CD4-positive, alpha-beta memory T cell (primary cell): Measurements from ENCODE around the gene EMP1. TPM values are rescaled to one million over a fixed set of nuclear protein-coding genes. Genes with fewer than 3 reads are reported as not detected.

ENCODE experiments used
- CTCF ChIA-PET: fragments of 350-600 bp; sonication (Branson Sonifier 250); formaldehyde crosslinking; loops from one replicate; lab custom pipeline; 2021; ENCODE audit warnings: inconsistent platforms; ENCODE audit not compliant: partially characterized antibody; lab: Charles Lee
- POLR2A ChIA-PET: fragments of 350-600 bp; sonication (Branson Sonifier 250); formaldehyde crosslinking; loops from one replicate; lab custom pipeline; 2021; ENCODE audit not compliant: partially characterized antibody; lab: Charles Lee
- DNase-seq, 5 donors: peaks; one replicate each; pipeline versions ENCODE4 v3.0.0 to v3.0.0-alpha.2; 2020 to 2022; ENCODE audit warnings: mixed read lengths in 1 of 5
- H3K27ac ChIP-seq: one replicate; pipeline ENCODE4 v1.7.0; 2013; ENCODE audit warnings: low read depth, low read length
- H3K27me3 ChIP-seq: 2 replicates; pipeline ENCODE4 v1.7.0; 2013; ENCODE audit warnings: mild to moderate bottlenecking, low read length, moderate library complexity; ENCODE audit not compliant: insufficient read depth
- H3K36me3 ChIP-seq: 2 replicates; pipeline ENCODE4 v1.7.0; 2013; ENCODE audit warnings: mild to moderate bottlenecking, low read length, moderate library complexity; ENCODE audit not compliant: insufficient read depth
- H3K4me1 ChIP-seq: 2 replicates; pipeline ENCODE4 v1.7.0; 2013; ENCODE audit warnings: mild to moderate bottlenecking, low read length, moderate library complexity; ENCODE audit not compliant: insufficient read depth
- H3K4me3 ChIP-seq, 2 donors: one replicate each; pipeline ENCODE4 v1.7.0; 2013; ENCODE audit warnings: low read length in 2 of 2, mild to moderate bottlenecking in 1 of 2
- H3K9me3 ChIP-seq, 2 donors: one replicate each; pipeline ENCODE4 v1.7.0; 2013; ENCODE audit warnings: low read length in 2 of 2, control low read depth in 1 of 2; ENCODE audit not compliant: control insufficient read depth in 1 of 2
- H3K27ac Mint-ChIP-seq, 7 donors: one replicate each; pipeline ENCODE4 v1.8.0; 2020 to 2021; ENCODE audit warnings: mixed read lengths in 7 of 7, mild to moderate bottlenecking in 6 of 7, inconsistent platforms in 3 of 7, moderate library complexity in 3 of 7
- H3K27me3 Mint-ChIP-seq, 2 donors: one replicate each; pipeline ENCODE4 v1.8.0; 2020 to 2021; ENCODE audit warnings: mixed read lengths in 2 of 2
- H3K36me3 Mint-ChIP-seq, 2 donors: one replicate each; pipeline ENCODE4 v1.8.0; 2020 to 2021; ENCODE audit warnings: mixed read lengths in 2 of 2, inconsistent platforms in 1 of 2, mild to moderate bottlenecking in 1 of 2
- H3K4me1 Mint-ChIP-seq, 4 donors: one replicate each; pipeline ENCODE4 v1.8.0; 2020 to 2021; ENCODE audit warnings: mixed read lengths in 4 of 4, mild to moderate bottlenecking in 1 of 4
- H3K4me3 Mint-ChIP-seq, 8 donors: one replicate each; pipeline ENCODE4 v1.8.0; 2020 to 2021; ENCODE audit warnings: mixed read lengths in 8 of 8, mild to moderate bottlenecking in 7 of 8, moderate library complexity in 6 of 8, inconsistent platforms in 3 of 8
- H3K9me3 Mint-ChIP-seq, 8 donors: one replicate each; pipeline ENCODE4 v1.8.0; 2020 to 2021; ENCODE audit warnings: mixed read lengths in 8 of 8, mild to moderate bottlenecking in 5 of 8, inconsistent platforms in 3 of 8, moderate library complexity in 1 of 8
- intact Hi-C: fragments of 100-400 bp; cut with micrococcal nuclease; formaldehyde crosslinking; loops from one replicate; pipeline ENCODE4 v1.15.1; 2023
- polyA plus RNA-seq, 2 donors: library from polyadenylated mRNA; unstranded; fragments of 300-500 nt; fragmentation: Illumina TruSeq; gene quantifications; one replicate each; pipeline ENCODE4 v1.2.3, GENCODE V29; 2021
- total RNA-seq, 2 experiments: library from RNA; stranded (reverse); gene quantifications; one replicate each; pipeline ENCODE4 v1.2.3, GENCODE V29; 2021

Gene EMP1
- total and polyA plus RNA-seq, 4 experiments from 2014 or later = 0.50 to 5.8 (median 3.2) TPM

DNA sequence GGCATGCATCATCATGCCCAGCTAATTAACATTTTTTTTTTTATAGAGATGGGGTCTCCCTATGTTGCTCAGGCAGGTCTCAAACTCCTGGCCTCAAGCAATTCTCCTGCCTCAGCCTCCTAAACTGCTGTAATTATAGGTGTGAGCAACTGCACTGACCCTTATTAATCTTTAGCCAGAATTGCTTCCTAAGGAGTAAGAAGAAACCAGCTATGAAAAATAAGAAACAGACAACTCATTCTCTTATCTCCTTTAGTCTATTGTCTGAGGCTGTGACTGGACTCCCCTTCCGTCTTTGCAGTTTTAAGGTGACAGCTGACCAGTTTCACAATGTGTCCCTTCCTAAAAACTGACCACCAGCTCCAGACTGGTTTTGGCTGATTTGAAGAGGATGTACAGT, 52.4 kb downstream of the EMP1 start:
- no peak for DNase-seq
- Histone ChIP-seq H3K27me3 (no peaks in the 10 kb centered on the region), H3K9me3 (no peaks in the 10 kb centered on the region), H3K36me3 (no peaks in the 10 kb centered on the region), H3K4me1 (no peaks in the 10 kb centered on the region), H3K4me3 (no peak overlapping the region), H3K27ac (no peak overlapping the region)
- no peak overlapping the region for H3K4me3 Mint-ChIP-seq
- H3K9me3 Mint-ChIP-seq = peaks cover 0 to 4% (median 0%) of the 10 kb centered on the region in 8 donors
- POLR2A ChIA-PET = no interaction called here
- intact Hi-C loops = no loop called here
- CTCF ChIA-PET = interaction anchor here (2.0 kb wide), 1 partner anchor 10 kb away, joined by 6 read pairs; no protein-coding TSS in a partner anchor
- H3K27ac Mint-ChIP-seq = no peak overlapping the region
- H3K27me3 Mint-ChIP-seq = peaks cover 16 to 22% of the 10 kb centered on the region in 2 donors
- H3K36me3 Mint-ChIP-seq = peaks cover 0 to 3% of the 10 kb centered on the region in 2 donors
- no peaks in the 10 kb centered on the region for H3K4me1 Mint-ChIP-seq

DNA sequence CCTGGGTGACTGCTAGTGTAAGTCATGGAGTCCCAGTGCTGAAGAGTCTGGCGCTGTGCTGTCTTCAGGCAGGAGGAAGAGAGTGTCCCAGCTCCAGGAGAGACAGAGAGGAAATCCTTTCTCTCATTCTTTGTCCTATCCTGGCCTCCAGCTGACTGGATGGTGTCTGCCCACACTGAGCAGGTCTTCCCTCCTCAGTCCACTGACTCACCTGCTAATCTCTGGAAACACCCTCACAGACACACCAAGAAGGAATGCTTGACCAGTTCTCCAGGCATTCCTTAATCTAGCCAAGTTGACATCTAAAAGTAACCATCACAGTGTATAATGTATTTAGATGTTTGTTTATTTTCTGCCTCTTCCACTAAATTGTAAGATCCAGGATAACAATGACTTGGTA, 53.9 kb downstream of the EMP1 start:
- DNase-seq = no peak
- Mint-ChIP-seq H3K27me3 (peaks cover 12 to 18% of the 10 kb centered on the region in 2 donors), H3K9me3 (peaks cover 0 to 4% (median 0%) of the 10 kb centered on the region in 8 donors), H3K27ac (no peak overlapping the region), H3K36me3 (peaks cover 0 to 3% of the 10 kb centered on the region in 2 donors), H3K4me1 (no peaks in the 10 kb centered on the region), H3K4me3 (no peak overlapping the region)
- no peaks in the 10 kb centered on the region for H3K9me3 ChIP-seq
- no peaks in the 10 kb centered on the region for H3K4me1 ChIP-seq
- no peaks in the 10 kb centered on the region for H3K36me3 ChIP-seq
- intact Hi-C loops = no loop called here
- H3K27me3 ChIP-seq = no peaks in the 10 kb centered on the region
- POLR2A ChIA-PET = no interaction called here
- H3K4me3 ChIP-seq = no peak overlapping the region
- no peak overlapping the region for H3K27ac ChIP-seq
- CTCF ChIA-PET = interaction anchor here (0.8 to 2.0 kb wide), 2 partner anchors 9 to 28 kb away, joined by 3 to 6 read pairs; no protein-coding TSS in a partner anchor

GRCh38 chr12:13251521-13251920, 55.0 kb downstream of the EMP1 start:
- ChIA-PET CTCF (no interaction called here), POLR2A (no interaction called here)
- H3K9me3 Mint-ChIP-seq = peaks cover 0 to 4% (median 0%) of the 10 kb centered on the region in 8 donors
- no peaks in the 10 kb centered on the region for H3K36me3 ChIP-seq
- DNase-seq = no peak
- no peak overlapping the region for H3K4me3 ChIP-seq
- peaks cover 0 to 3% of the 10 kb centered on the region in 2 donors for H3K36me3 Mint-ChIP-seq
- H3K4me1 ChIP-seq = no peaks in the 10 kb centered on the region
- H3K27ac ChIP-seq = no peak overlapping the region
- no peak overlapping the region for H3K4me3 Mint-ChIP-seq
- H3K4me1 Mint-ChIP-seq = peaks cover 0 to 3% (median 1%) of the 10 kb centered on the region in 4 donors
- no peak overlapping the region for H3K27ac Mint-ChIP-seq
- no peaks in the 10 kb centered on the region for H3K27me3 ChIP-seq
- peaks cover 10 to 20% of the 10 kb centered on the region in 2 donors for H3K27me3 Mint-ChIP-seq
- H3K9me3 ChIP-seq = no peaks in the 10 kb centered on the region
- intact Hi-C loops = no loop called here

GRCh38 chr12:13252024-13252423, 55.5 kb downstream of the EMP1 start:
- Histone ChIP-seq H3K9me3 (no peaks in the 10 kb centered on the region), H3K36me3 (no peaks in the 10 kb centered on the region), H3K4me3 (no peak overlapping the region), H3K27ac (no peak overlapping the region), H3K4me1 (no peaks in the 10 kb centered on the region), H3K27me3 (no peaks in the 10 kb centered on the region)
- peaks cover 11 to 20% of the 10 kb centered on the region in 2 donors for H3K27me3 Mint-ChIP-seq
- H3K4me3 Mint-ChIP-seq = no peak overlapping the region
- H3K27ac Mint-ChIP-seq = no peak overlapping the region
- intact Hi-C loops = no loop called here
- no peak for DNase-seq
- POLR2A ChIA-PET = no interaction called here
- CTCF ChIA-PET = interaction anchor here (0.9 kb wide), 1 partner anchor 40 kb away, joined by 3 read pairs; no protein-coding TSS in a partner anchor
- peaks cover 0 to 3% of the 10 kb centered on the region in 2 donors for H3K36me3 Mint-ChIP-seq
- peaks cover 0 to 3% (median 1%) of the 10 kb centered on the region in 4 donors for H3K4me1 Mint-ChIP-seq
- peaks cover 0 to 4% (median 0%) of the 10 kb centered on the region in 8 donors for H3K9me3 Mint-ChIP-seq

DNA sequence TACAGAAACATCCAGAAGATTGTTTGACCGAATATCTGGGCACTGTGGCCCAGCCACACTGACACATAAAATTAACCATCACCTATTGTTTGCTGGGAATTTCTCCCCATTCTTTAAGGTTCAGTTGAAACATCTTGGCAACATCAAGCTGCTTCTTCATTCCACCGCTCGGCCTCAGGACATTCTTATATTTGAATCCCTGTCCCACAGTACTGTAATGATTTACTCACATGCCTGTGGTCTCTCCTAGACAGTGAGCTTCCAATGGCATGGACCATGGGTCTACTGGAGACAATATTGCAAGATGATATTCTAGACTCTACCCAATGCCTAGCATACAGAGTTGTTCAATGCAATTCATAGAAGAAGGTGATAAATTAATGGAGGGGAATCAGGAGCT, 56.1 kb downstream of the EMP1 start:
- DNase-seq = no peak
- H3K36me3 ChIP-seq = no peaks in the 10 kb centered on the region
- peaks cover 0 to 3% (median 1%) of the 10 kb centered on the region in 4 donors for H3K4me1 Mint-ChIP-seq
- peaks cover 0 to 4% (median 0%) of the 10 kb centered on the region in 8 donors for H3K9me3 Mint-ChIP-seq
- ChIA-PET CTCF (interaction anchor here (0.9 to 6.3 kb wide), 3 partner anchors 9 to 41 kb away, joined by 3 to 43 read pairs (median 4); no protein-coding TSS in a partner anchor), POLR2A (no interaction called here)
- intact Hi-C loops = no loop called here
- H3K27me3 ChIP-seq = no peaks in the 10 kb centered on the region
- peaks cover 10 to 18% of the 10 kb centered on the region in 2 donors for H3K27me3 Mint-ChIP-seq
- H3K4me3 ChIP-seq = no peak overlapping the region
- no peak overlapping the region for H3K27ac ChIP-seq
- H3K36me3 Mint-ChIP-seq = peaks cover 0 to 3% of the 10 kb centered on the region in 2 donors
- no peak overlapping the region for H3K4me3 Mint-ChIP-seq
- H3K4me1 ChIP-seq = no peaks in the 10 kb centered on the region
- no peak overlapping the region for H3K27ac Mint-ChIP-seq
- no peaks in the 10 kb centered on the region for H3K9me3 ChIP-seq

GRCh38 chr12:13253966-13254760, 57.6 kb downstream of the EMP1 start:
- H3K9me3 Mint-ChIP-seq = peaks cover 0 to 4% (median 0%) of the 10 kb centered on the region in 8 donors
- peaks cover 0 to 3% of the 10 kb centered on the region in 2 donors for H3K36me3 Mint-ChIP-seq
- Histone ChIP-seq H3K9me3 (no peaks in the 10 kb centered on the region), H3K36me3 (no peaks in the 10 kb centered on the region), H3K4me3 (no peak overlapping the region), H3K27me3 (no peaks in the 10 kb centered on the region), H3K27ac (no peak overlapping the region), H3K4me1 (no peaks in the 10 kb centered on the region)
- H3K4me3 Mint-ChIP-seq = no peak overlapping the region
- intact Hi-C loops = no loop called here
- CTCF ChIA-PET = interaction anchor here (0.7 to 6.3 kb wide), 13 partner anchors 14 to 1473 kb away, joined by 3 to 43 read pairs (median 7); no protein-coding TSS in a partner anchor
- no peak for DNase-seq
- H3K4me1 Mint-ChIP-seq = peaks cover 0 to 3% (median 1%) of the 10 kb centered on the region in 4 donors
- H3K27ac Mint-ChIP-seq = peak overlapping the region in 1 of 7 donors; percentile 13
- POLR2A ChIA-PET = interaction anchor here (0.6 kb wide), 1 partner anchor 75 kb away, joined by 3 read pairs; no protein-coding TSS in a partner anchor
- H3K27me3 Mint-ChIP-seq = peaks cover 10 to 15% of the 10 kb centered on the region in 2 donors
